Measurements from ENCODE around the gene SMYD2. TPM values are rescaled to one million over a fixed set of nuclear protein-coding genes. Genes with fewer than 3 reads are reported as not detected.

The SMYD2 gene
- total and polyA plus RNA-seq, 10 of the 15 experiments (the other 5 are each of a cell fraction or from before 2014, with no cell fraction given): 8.3 to 55.7 (median 26.4) TPM

DNA sequence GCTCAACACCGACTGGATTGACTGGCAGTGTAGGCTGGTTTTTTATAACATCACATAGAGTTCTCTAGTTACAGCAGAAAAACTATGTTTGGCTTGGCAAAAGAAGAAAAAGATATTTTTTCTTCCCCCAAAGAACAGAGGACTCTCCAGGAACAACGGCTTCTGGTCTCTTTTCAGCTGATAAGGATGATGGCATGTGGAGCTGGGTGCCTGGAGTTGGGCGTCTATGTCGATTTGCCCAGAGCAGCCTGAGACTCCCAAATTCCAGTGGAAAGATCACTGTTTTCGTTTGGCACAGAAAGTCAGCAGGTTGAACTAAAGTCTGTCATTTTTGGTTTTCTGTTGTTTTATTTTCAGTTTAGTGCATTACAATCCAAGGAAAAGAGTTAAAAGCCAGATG lies 91.1 kb downstream of the SMYD2 start:
- intact Hi-C loops (cut with micrococcal nuclease; ENCODE audit: unreplicated experiment): no loop called here
- BruUV-seq (replicated peaks): no TSS peak
- POLR2A ChIA-PET: no interaction called here
- H4K20me1 ChIP-seq (ENCODE audit: control insufficient read depth, insufficient read depth): no peaks in the 10 kb centered on the region
- TF ChIP-seq SMAD5 (IDR thresholded peaks at IDR 0.05; ENCODE audit: low read depth) (no peak), CBX5 (IDR thresholded peaks at IDR 0.05; ENCODE audit: low read depth) (no peak), RUNX3 (IDR thresholded peaks at IDR 0.05; ENCODE audit: low read length) (no peak), CBFB (IDR thresholded peaks at IDR 0.05; ENCODE audit: low read depth) (no peak), ATF3 (IDR thresholded peaks at IDR 0.05; ENCODE audit: borderline replicate concordance, extremely low read depth, low read depth, low read length) (no peak), KLF5 (IDR thresholded peaks at IDR 0.05; ENCODE audit: partially characterized antibody) (no peak), MTA3 (IDR thresholded peaks at IDR 0.05; ENCODE audit: borderline replicate concordance, low read length) (no peak), PML (IDR thresholded peaks at IDR 0.05; ENCODE audit: low read length) (no peak), YBX1 (IDR thresholded peaks at IDR 0.05) (no peak), BACH1 (IDR thresholded peaks at IDR 0.05; ENCODE audit: borderline replicate concordance) (no peak), POLR2AphosphoS5 (IDR thresholded peaks at IDR 0.05; ENCODE audit: low read length) (no peak), NFXL1 (IDR thresholded peaks at IDR 0.05; ENCODE audit: borderline replicate concordance) (no peak), SMC3 (IDR thresholded peaks at IDR 0.05; ENCODE audit: borderline replicate concordance, low read length) (no peak), ZSCAN29 (IDR thresholded peaks at IDR 0.05) (no peak), POLR2AphosphoS2 (IDR thresholded peaks at IDR 0.05; ENCODE audit: low read depth, low read length) (no peak), YY1 (IDR thresholded peaks at IDR 0.05; ENCODE audit: low read depth, low read length) (no peak), RAD21 (IDR thresholded peaks at IDR 0.05; ENCODE audit: insufficient read depth, low read depth, low read length) (no peak)
- TF ChIP-seq, protein P1, sequence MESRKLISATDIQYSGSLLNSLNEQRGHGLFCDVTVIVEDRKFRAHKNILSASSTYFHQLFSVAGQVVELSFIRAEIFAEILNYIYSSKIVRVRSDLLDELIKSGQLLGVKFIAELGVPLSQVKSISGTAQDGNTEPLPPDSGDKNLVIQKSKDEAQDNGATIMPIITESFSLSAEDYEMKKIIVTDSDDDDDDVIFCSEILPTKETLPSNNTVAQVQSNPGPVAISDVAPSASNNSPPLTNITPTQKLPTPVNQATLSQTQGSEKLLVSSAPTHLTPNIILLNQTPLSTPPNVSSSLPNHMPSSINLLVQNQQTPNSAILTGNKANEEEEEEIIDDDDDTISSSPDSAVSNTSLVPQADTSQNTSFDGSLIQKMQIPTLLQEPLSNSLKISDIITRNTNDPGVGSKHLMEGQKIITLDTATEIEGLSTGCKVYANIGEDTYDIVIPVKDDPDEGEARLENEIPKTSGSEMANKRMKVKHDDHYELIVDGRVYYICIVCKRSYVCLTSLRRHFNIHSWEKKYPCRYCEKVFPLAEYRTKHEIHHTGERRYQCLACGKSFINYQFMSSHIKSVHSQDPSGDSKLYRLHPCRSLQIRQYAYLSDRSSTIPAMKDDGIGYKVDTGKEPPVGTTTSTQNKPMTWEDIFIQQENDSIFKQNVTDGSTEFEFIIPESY (IDR thresholded peaks at IDR 0.05): no peak
- TF ChIP-seq, protein P2, sequence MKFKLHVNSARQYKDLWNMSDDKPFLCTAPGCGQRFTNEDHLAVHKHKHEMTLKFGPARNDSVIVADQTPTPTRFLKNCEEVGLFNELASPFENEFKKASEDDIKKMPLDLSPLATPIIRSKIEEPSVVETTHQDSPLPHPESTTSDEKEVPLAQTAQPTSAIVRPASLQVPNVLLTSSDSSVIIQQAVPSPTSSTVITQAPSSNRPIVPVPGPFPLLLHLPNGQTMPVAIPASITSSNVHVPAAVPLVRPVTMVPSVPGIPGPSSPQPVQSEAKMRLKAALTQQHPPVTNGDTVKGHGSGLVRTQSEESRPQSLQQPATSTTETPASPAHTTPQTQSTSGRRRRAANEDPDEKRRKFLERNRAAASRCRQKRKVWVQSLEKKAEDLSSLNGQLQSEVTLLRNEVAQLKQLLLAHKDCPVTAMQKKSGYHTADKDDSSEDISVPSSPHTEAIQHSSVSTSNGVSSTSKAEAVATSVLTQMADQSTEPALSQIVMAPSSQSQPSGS (IDR thresholded peaks at IDR 0.05; ENCODE audit: low read length): no peak
- SMC1A ChIA-PET (ENCODE audit: uncharacterized antibody, unreplicated experiment): interaction anchor here (0.9 to 1.2 kb wide), 2 partner anchors 9 to 39 kb away, joined by 3 read pairs; no protein-coding TSS in a partner anchor
- H3K27ac ChIP-seq (ENCODE audit: control insufficient read depth, insufficient read depth): no peak overlapping the region
- no peak overlapping the region for H2AFZ ChIP-seq (ENCODE audit: control insufficient read depth, low read depth, low read length)
- RAD21 ChIA-PET (ENCODE audit: unreplicated experiment): interaction anchor here (1.2 kb wide), 1 partner anchor 213 kb away, joined by 3 read pairs; no protein-coding TSS in a partner anchor
- H3K4me2 ChIP-seq (ENCODE audit: control insufficient read depth, insufficient read depth): no peak overlapping the region
- no peak for ATAC-seq
- no peaks in the 10 kb centered on the region for H3K9me3 ChIP-seq (replicated peaks; ENCODE audit: control insufficient read depth, insufficient read depth, low read length)
- no peaks in the 10 kb centered on the region for H3K36me3 ChIP-seq (ENCODE audit: control insufficient read depth in 2 of 2, insufficient read depth in 2 of 2, low read length in 1 of 2)
- in situ Hi-C loops (cut with MboI): no loop called here
- H3K4me1 ChIP-seq (ENCODE audit: control insufficient read depth, insufficient read depth, low read length): no peaks in the 10 kb centered on the region
- no peaks in the 10 kb centered on the region; a peak in 1 of 4 replicates for H3K27me3 ChIP-seq (replicated peaks in 1 of 2; ENCODE audit: control insufficient read depth in 2 of 2, insufficient read depth in 2 of 2, low read length in 1 of 2)
- DNase-seq (ENCODE audit: low read depth, low spot score): no peak
- no peak for FAIRE-seq
- 46% methylated on average over 5 of the region's 5 CpGs for WGBS (ENCODE audit: insufficient coverage, insufficient replicate concordance, low lambda C conversion rate, missing lambda C conversion rate)
- no peak overlapping the region for H3K9ac ChIP-seq (ENCODE audit: control insufficient read depth, insufficient read depth, low read length)
- H3K79me2 ChIP-seq (ENCODE audit: control insufficient read depth, insufficient read depth, low read length): no peaks in the 10 kb centered on the region
- CTCF ChIA-PET: no interaction called here
- no peak overlapping the region for H3K4me3 ChIP-seq

Data from GM12878 (cell line).